Kidney epithelial cell (primary cell): ENCODE data around the gene MORC1. TPM values are rescaled to one million over a fixed set of nuclear protein-coding genes. Genes with fewer than 3 reads are reported as not detected.

Experiments
- DNase-seq: peaks from one replicate; pipeline ENCODE4 v3.0.0-alpha.2; 2010; ENCODE audit warnings: low read depth
- H3K27me3 ChIP-seq: 2 replicates; pipeline ENCODE4 v1.6.0; 2011; ENCODE audit warnings: low read length; ENCODE audit not compliant: control insufficient read depth, insufficient read depth
- H3K36me3 ChIP-seq: 2 replicates; pipeline ENCODE4 v1.5.1; 2011; ENCODE audit warnings: low read length; ENCODE audit not compliant: control insufficient read depth, insufficient read depth
- H3K4me3 ChIP-seq: 2 replicates; pipeline ENCODE4 v1.5.1; 2011; ENCODE audit warnings: low read depth, mild to moderate bottlenecking, control low read depth, low read length
- total RNA-seq: library from RNA; depleted of rRNA; stranded (reverse); fragments of >200 nt; gene quantifications from 2 replicates; pipeline ENCODE4 v1.2.3, GENCODE V29; 2015
- TF ChIP-seq, protein P1 (sequence below): IDR thresholded peaks from 2 replicates; pipeline ENCODE4 v1.5.1; 2011; ENCODE audit warnings: mild to moderate bottlenecking, moderate library complexity, low read length, control low read depth, inconsistent platforms; ENCODE audit not compliant: insufficient read depth, poor library complexity, severe bottlenecking

Gene MORC1
- total RNA-seq, 1 donor from 2014 or later, result not detected

DNA sequence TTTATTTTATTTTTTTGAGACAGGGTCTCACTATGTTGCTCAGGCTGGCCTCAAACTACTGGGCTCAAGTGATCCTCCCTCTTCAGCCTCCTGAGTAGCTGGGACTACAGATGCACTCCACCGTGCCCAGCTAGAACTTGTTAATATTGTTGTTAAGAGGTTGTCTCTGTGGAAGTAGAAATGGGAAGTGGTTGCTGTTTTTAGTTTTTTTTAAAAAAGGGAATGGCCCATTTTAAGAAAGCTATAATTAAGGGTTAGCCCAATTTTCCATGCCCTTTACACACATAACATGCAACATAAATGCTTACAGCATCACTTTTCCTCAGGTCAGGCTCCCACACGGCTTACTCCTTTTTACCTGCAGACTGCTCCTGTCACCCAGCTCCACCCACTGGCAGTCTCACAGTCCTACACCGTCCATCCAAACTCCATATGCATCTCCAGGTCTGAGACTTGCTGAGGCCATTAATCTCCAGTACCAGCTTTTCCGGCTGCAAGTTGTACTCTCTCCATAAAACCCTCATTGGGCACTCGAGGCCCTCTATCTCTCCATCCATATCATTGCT is 19.8 kb downstream of the MORC1 start:
- TF ChIP-seq, protein P1, sequence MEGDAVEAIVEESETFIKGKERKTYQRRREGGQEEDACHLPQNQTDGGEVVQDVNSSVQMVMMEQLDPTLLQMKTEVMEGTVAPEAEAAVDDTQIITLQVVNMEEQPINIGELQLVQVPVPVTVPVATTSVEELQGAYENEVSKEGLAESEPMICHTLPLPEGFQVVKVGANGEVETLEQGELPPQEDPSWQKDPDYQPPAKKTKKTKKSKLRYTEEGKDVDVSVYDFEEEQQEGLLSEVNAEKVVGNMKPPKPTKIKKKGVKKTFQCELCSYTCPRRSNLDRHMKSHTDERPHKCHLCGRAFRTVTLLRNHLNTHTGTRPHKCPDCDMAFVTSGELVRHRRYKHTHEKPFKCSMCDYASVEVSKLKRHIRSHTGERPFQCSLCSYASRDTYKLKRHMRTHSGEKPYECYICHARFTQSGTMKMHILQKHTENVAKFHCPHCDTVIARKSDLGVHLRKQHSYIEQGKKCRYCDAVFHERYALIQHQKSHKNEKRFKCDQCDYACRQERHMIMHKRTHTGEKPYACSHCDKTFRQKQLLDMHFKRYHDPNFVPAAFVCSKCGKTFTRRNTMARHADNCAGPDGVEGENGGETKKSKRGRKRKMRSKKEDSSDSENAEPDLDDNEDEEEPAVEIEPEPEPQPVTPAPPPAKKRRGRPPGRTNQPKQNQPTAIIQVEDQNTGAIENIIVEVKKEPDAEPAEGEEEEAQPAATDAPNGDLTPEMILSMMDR, result peak; percentile 64
- no peak for DNase-seq
- Histone ChIP-seq H3K4me3 (no peak overlapping the region), H3K36me3 (no peaks in the 10 kb centered on the region), H3K27me3 (no peaks in the 10 kb centered on the region)

DNA sequence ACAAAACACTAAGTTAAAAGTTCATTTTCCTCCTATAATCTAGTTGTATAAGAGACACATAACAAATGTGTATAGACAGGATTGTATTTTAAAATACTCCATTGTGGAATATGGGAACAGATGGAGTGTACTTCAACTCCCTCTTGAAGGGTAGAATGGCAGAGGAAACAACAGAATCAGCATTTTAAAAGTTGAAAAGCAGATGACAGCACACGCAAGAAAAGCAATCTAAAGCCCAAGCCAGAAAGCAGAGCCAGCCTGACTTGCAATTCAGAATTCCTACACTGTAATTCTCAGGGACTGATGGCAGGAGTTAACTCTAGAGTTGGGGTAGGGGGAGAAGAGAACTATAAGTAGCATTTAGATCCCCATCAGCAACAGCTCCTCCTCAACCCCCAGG is 22.8 kb downstream of the MORC1 start:
- Histone ChIP-seq H3K4me3 (no peak overlapping the region), H3K36me3 (no peaks in the 10 kb centered on the region), H3K27me3 (no peaks in the 10 kb centered on the region)
- no peak for DNase-seq
- TF ChIP-seq, protein P1, result no peak

DNA sequence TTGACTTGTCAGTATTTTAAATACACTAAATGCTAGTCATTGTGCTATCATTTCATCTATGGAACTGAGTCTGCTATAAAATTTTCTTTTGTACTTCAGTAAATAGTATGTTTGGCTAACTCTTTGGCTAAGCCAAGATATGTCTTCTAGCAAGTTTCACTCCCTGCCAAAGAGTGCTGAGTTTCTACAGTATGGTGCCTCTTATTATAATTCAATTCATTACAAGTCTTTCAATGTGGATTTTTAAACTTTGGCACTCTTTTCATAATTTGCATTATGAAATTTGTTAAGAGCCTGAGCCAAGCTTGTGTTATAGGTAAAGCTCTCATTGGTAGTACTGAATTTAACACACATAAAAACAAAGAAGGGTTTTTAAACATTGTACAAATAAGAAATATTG is 24.4 kb downstream of the MORC1 start:
- DNase-seq, result no peak
- Histone ChIP-seq H3K4me3 (no peak overlapping the region), H3K36me3 (no peaks in the 10 kb centered on the region), H3K27me3 (no peaks in the 10 kb centered on the region)
- TF ChIP-seq, protein P1, result no peak

DNA sequence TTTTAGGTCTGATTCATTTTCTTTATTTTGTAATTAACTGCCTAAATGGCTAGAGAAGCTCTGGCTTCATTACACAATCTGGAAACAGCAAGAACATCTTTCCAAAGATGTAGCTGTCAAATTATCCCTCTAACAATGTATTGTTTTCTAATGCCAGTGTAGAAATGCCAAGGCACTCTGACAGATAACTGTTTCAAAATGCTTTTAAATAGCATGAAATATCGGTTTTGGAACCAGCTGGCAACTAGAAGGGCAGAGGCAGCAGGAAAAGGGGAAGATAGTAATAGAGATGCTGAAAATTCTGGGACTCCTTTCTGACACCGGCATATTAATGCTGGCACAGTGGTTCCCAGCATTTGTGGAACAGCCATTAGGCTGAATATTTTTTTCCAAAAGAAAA is 26.1 kb downstream of the MORC1 start:
- no peak for DNase-seq
- TF ChIP-seq, protein P1, result no peak
- no peaks in the 10 kb centered on the region for H3K27me3 ChIP-seq

DNA sequence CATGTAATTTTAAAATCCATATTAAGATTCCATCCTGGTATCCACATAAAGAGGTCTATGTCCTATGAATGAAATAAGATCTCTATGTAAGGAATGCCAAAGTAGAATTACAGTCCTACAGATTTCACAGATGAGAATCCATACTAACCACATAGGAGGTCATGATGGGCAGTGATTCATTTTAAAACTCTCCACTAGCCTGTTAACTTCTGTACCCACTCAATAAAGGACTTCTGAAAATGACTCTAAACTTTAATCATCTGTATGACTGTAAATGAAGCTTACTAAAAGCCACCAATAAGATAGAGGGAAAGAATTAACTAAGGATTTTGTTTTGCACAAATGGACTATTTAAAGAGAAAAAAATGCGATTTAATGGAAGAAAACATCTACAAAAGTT is 28.7 kb downstream of the MORC1 start:
- Histone ChIP-seq H3K36me3 (no peaks in the 10 kb centered on the region), H3K27me3 (no peaks in the 10 kb centered on the region), H3K4me3 (no peak overlapping the region)
- TF ChIP-seq, protein P1, result no peak
- no peak for DNase-seq

More for the DNA sequence above, 26.1 kb downstream of the MORC1 start:
- Histone ChIP-seq H3K4me3 (no peak overlapping the region), H3K36me3 (no peaks in the 10 kb centered on the region)
